Inferior parietal cortex (tissue), 1 donor: Measurements from ENCODE around the gene TMEM72.

Experiments used
- DNase-seq: peaks from one replicate; pipeline ENCODE4 v3.0.0-alpha.2; 2016; ENCODE audit errors: extremely low spot score

TMEM72 gene

GRCh38 chr10:44934416-44935200 is 23.5 kb downstream of the TMEM72 start:
- no peak for DNase-seq

GRCh38 chr10:44935201-44935965 is 24.2 kb downstream of the TMEM72 start:
- DNase-seq: peak; percentile 55

GRCh38 chr10:44935966-44936295 is 24.8 kb downstream of the TMEM72 start:
- no peak for DNase-seq

GRCh38 chr10:44936314-44936975 is 25.3 kb downstream of the TMEM72 start:
- DNase-seq: no peak

- no peak for DNase-seq
Measured at GRCh38 chr10:44937196-44938005, 26.3 kb downstream of the TMEM72 start.

- no peak for DNase-seq
Measured at GRCh38 chr10:44938956-44939355, 27.8 kb downstream of the TMEM72 start.

GRCh38 chr10:44939691-44940401 is 28.7 kb downstream of the TMEM72 start:
- DNase-seq: no peak

- DNase-seq: no peak
Measured at GRCh38 chr10:44944354-44944753, 33.2 kb downstream of the TMEM72 start.

GRCh38 chr10:44946205-44946604 is 35.1 kb downstream of the TMEM72 start:
- no peak for DNase-seq

GRCh38 chr10:44947371-44948152 is 36.4 kb downstream of the TMEM72 start:
- no peak for DNase-seq

GRCh38 chr10:44948642-44949041 is 37.5 kb downstream of the TMEM72 start:
- DNase-seq: no peak

GRCh38 chr10:44949127-44949802 is 38.1 kb downstream of the TMEM72 start:
- no peak for DNase-seq

GRCh38 chr10:44949915-44950314 is 38.8 kb downstream of the TMEM72 start:
- no peak for DNase-seq

- no peak for DNase-seq
Measured at GRCh38 chr10:44950326-44951225, 39.4 kb downstream of the TMEM72 start.

GRCh38 chr10:44951576-44952226 is 40.6 kb downstream of the TMEM72 start:
- DNase-seq: no peak

GRCh38 chr10:44952779-44953231 is 41.7 kb downstream of the TMEM72 start:
- DNase-seq: no peak

- no peak for DNase-seq
Measured at GRCh38 chr10:44954042-44954441, 42.9 kb downstream of the TMEM72 start.

- DNase-seq: no peak
Measured at GRCh38 chr10:44954962-44955361, 43.8 kb downstream of the TMEM72 start.
